ENCODE measurements around the gene RPA1. TPM values are rescaled to one million over a fixed set of nuclear protein-coding genes. Genes with fewer than 3 reads are reported as not detected.

RPA1 gene
- total and polyA plus RNA-seq, 2 donors (not counting 1 experiment from before 2014, with no cell fraction given) = 22.3 to 55.4 TPM

DNA sequence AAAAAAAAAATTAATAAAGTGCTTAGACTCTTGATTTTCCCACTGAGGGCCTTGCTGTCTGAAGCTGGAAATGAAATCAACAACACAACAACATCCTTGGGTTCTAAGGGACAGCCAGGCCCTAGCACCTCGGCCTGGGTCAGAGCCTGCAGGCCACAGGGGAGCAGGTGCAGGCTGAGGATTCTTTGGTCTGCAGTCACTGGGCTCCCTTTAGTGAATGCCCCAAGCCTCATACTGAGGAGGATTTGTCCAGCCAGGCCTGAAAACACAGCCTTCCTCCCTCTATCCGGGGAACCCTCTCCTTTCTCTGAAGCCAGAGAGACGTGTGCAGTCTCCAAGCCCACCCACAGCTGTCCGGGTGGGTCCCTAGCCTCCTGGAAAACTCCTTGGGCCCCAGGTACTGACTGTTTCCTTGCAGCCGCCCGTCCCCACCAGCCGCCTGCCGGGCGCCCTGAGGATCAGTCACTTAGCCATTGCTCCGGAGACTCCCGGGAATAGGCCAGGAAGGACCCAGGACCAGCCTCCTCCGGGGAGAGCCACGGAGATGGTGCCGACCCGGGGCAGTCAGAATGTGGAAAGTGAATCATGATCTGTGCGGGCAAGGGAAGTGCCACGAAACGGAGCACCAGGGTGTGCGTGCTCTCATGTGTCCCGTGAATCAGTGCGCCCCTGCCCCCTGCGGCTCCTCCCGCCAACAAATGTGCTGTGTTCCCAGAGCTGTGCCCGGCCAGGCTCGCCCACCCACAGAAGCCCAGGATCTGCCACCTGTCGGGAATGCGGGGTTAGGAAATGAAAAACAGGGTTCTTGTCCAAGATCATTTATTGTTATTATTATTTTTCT, 104.3 kb downstream of the RPA1 start:
- H2AFZ ChIP-seq (ENCODE audit: low read length) = no peak overlapping the region
- no peak overlapping the region for H3K4me2 ChIP-seq (ENCODE audit: extremely low read depth, insufficient read depth, low read length)
- H3K4me3 ChIP-seq (replicated peaks in 1 of 4; ENCODE audit: control extremely low read depth in 1 of 4, insufficient read depth in 1 of 4, low read depth in 3 of 4, low read length in 4 of 4) = no peak overlapping the region
- no peaks in the 10 kb centered on the region for H3K9me3 ChIP-seq (ENCODE audit: control insufficient read depth, insufficient read depth, low read depth, low read length)
- no peaks in the 10 kb centered on the region for H3K4me1 ChIP-seq (ENCODE audit: control insufficient read depth, extremely low read depth, insufficient read depth, low read length)
- H3K27me3 ChIP-seq (ENCODE audit: control insufficient read depth, insufficient read depth, low read length) = peaks cover 6% of the 10 kb centered on the region
- H3K9ac ChIP-seq (ENCODE audit: insufficient read depth, low read length) = no peak overlapping the region
- no peaks in the 10 kb centered on the region for H4K20me1 ChIP-seq (ENCODE audit: control insufficient read depth, extremely low read depth, insufficient read depth, low read length)
- no peaks in the 10 kb centered on the region for H3K79me2 ChIP-seq (ENCODE audit: control insufficient read depth, insufficient read depth, low read length)
- TF ChIP-seq EZH2 (IDR thresholded peaks at IDR 0.05; ENCODE audit: low read length, missing control alignments) = no peak
- TF ChIP-seq, protein P1, sequence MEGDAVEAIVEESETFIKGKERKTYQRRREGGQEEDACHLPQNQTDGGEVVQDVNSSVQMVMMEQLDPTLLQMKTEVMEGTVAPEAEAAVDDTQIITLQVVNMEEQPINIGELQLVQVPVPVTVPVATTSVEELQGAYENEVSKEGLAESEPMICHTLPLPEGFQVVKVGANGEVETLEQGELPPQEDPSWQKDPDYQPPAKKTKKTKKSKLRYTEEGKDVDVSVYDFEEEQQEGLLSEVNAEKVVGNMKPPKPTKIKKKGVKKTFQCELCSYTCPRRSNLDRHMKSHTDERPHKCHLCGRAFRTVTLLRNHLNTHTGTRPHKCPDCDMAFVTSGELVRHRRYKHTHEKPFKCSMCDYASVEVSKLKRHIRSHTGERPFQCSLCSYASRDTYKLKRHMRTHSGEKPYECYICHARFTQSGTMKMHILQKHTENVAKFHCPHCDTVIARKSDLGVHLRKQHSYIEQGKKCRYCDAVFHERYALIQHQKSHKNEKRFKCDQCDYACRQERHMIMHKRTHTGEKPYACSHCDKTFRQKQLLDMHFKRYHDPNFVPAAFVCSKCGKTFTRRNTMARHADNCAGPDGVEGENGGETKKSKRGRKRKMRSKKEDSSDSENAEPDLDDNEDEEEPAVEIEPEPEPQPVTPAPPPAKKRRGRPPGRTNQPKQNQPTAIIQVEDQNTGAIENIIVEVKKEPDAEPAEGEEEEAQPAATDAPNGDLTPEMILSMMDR (conservative IDR thresholded peaks at IDR 0.05 in 1 of 2, IDR thresholded peaks at IDR 0.05 in 1 of 2; ENCODE audit: low read depth in 1 of 2, low read length in 2 of 2) = no peak
- no peak for DNase-seq (ENCODE audit: low read depth in 2 of 2)
- no peaks in the 10 kb centered on the region for H3K36me3 ChIP-seq (ENCODE audit: control insufficient read depth, insufficient read depth, low read length)
- no peak overlapping the region for H3K27ac ChIP-seq (ENCODE audit: insufficient read depth, low read length)

DNA sequence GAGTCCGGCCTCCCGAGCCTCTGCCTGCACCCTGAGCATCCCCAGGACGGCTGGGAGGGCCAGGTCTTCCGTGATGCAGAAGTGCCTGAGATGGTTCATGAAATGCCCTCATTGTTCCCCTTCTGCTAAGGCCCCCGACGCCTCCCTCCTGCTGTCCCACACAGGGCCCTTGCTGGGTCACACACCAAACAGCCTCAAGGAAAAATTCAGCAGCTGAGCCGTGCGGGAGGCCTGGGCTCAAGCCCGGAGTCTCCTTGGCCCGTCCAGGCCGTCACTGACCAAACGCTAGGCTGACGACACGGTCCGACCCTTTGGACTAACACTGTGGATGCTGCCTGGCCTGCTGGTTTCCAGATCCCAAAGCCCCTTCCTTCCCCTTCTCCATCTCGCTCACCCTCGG, 105.1 kb downstream of the RPA1 start:
- TF ChIP-seq EZH2 (IDR thresholded peaks at IDR 0.05; ENCODE audit: low read length, missing control alignments) = no peak
- Histone ChIP-seq H3K4me1 (ENCODE audit: control insufficient read depth, extremely low read depth, insufficient read depth, low read length) (no peaks in the 10 kb centered on the region), H3K27me3 (ENCODE audit: control insufficient read depth, insufficient read depth, low read length) (peaks cover 3% of the 10 kb centered on the region), H3K27ac (ENCODE audit: insufficient read depth, low read length) (no peak overlapping the region), H3K79me2 (ENCODE audit: control insufficient read depth, insufficient read depth, low read length) (no peaks in the 10 kb centered on the region), H2AFZ (ENCODE audit: low read length) (no peak overlapping the region), H4K20me1 (ENCODE audit: control insufficient read depth, extremely low read depth, insufficient read depth, low read length) (no peaks in the 10 kb centered on the region), H3K4me3 (replicated peaks in 1 of 4; ENCODE audit: control extremely low read depth in 1 of 4, insufficient read depth in 1 of 4, low read depth in 3 of 4, low read length in 4 of 4) (no peak overlapping the region), H3K9me3 (ENCODE audit: control insufficient read depth, insufficient read depth, low read depth, low read length) (no peaks in the 10 kb centered on the region), H3K36me3 (ENCODE audit: control insufficient read depth, insufficient read depth, low read length) (no peaks in the 10 kb centered on the region), H3K4me2 (ENCODE audit: extremely low read depth, insufficient read depth, low read length) (no peak overlapping the region), H3K9ac (ENCODE audit: insufficient read depth, low read length) (no peak overlapping the region)
- no peak for DNase-seq (ENCODE audit: low read depth in 2 of 2)

DNA sequence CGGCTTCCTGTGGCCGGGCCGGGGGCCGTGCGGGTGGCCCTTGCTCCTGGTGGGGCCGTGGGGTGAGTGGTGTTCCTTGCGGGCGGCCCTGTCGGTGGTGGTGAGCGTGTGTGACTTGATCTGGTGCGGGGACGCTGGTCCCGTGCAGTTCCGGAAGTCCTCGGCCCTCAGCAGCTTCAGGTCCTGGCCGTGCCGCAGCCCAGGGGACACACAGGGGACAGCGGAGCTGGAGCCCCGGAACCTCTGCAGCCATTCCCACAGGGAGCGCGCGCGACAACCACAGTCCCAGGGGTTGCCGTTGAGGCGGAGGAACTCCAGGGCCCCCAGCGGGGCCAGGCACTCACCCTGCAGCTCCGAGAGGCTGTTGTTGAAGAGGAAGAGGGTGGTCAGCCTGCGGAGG, 107.0 kb downstream of the RPA1 start:
- no peaks in the 10 kb centered on the region for H3K79me2 ChIP-seq (ENCODE audit: control insufficient read depth, insufficient read depth, low read length)
- H3K9me3 ChIP-seq (ENCODE audit: control insufficient read depth, insufficient read depth, low read depth, low read length) = no peaks in the 10 kb centered on the region
- H3K4me1 ChIP-seq (ENCODE audit: control insufficient read depth, extremely low read depth, insufficient read depth, low read length) = no peaks in the 10 kb centered on the region
- TF ChIP-seq, protein P1 (conservative IDR thresholded peaks at IDR 0.05 in 1 of 2, IDR thresholded peaks at IDR 0.05 in 1 of 2; ENCODE audit: low read depth in 1 of 2, low read length in 2 of 2) = no peak
- TF ChIP-seq EZH2 (IDR thresholded peaks at IDR 0.05; ENCODE audit: low read length, missing control alignments) = no peak
- H3K27ac ChIP-seq (ENCODE audit: insufficient read depth, low read length) = no peak overlapping the region
- H3K4me3 ChIP-seq (replicated peaks in 1 of 4; ENCODE audit: control extremely low read depth in 1 of 4, insufficient read depth in 1 of 4, low read depth in 3 of 4, low read length in 4 of 4) = no peak overlapping the region
- no peak overlapping the region for H3K4me2 ChIP-seq (ENCODE audit: extremely low read depth, insufficient read depth, low read length)
- no peaks in the 10 kb centered on the region for H4K20me1 ChIP-seq (ENCODE audit: control insufficient read depth, extremely low read depth, insufficient read depth, low read length)
- no peak overlapping the region for H3K9ac ChIP-seq (ENCODE audit: insufficient read depth, low read length)
- DNase-seq (ENCODE audit: low read depth in 2 of 2) = no peak
- no peaks in the 10 kb centered on the region for H3K36me3 ChIP-seq (ENCODE audit: control insufficient read depth, insufficient read depth, low read length)
- H3K27me3 ChIP-seq (ENCODE audit: control insufficient read depth, insufficient read depth, low read length) = peaks cover 5% of the 10 kb centered on the region
- no peak overlapping the region for H2AFZ ChIP-seq (ENCODE audit: low read length)
